HepG2 (cell line): ENCODE results near the gene VAV2. TPM values are rescaled to one million over a fixed set of nuclear protein-coding genes. Genes with fewer than 3 reads are reported as not detected.

Experiments used
- ARNT ChIP-seq: fragments of 450-650 bp; IDR thresholded peaks from 2 replicates; pipeline ENCODE4 v1.6.1; 2017
- CBFB ChIP-seq: sonication (generic); formaldehyde crosslinking; IDR thresholded peaks from 2 replicates; pipeline ENCODE4 v1.4.0; 2020; ENCODE audit warnings: missing genetic modification reagents
- DNMT1 ChIP-seq: sonication (generic); formaldehyde crosslinking; IDR thresholded peaks from 2 replicates; pipeline ENCODE4 v1.5.1; 2020; ENCODE audit warnings: mild to moderate bottlenecking, missing genetic modification reagents
- EP300 ChIP-seq, 3 experiments: sonication (generic) in 1 of 3; formaldehyde crosslinking in 1 of 3; IDR thresholded peaks; 2 replicates each; pipeline versions ENCODE4 v1.5.1 to v1.6.1; 2011 to 2020; ENCODE audit warnings: low read depth in 2 of 3, low read length in 2 of 3, borderline replicate concordance in 1 of 3, improper control_type of control experiment in 1 of 3, mild to moderate bottlenecking in 1 of 3, missing genetic modification reagents in 1 of 3, moderate library complexity in 1 of 3
- GABPB1 ChIP-seq: IDR thresholded peaks from 2 replicates; pipeline ENCODE4 v1.6.1; 2016; ENCODE audit warnings: mild to moderate bottlenecking, missing genetic modification reagents, moderate library complexity, missing compliant biosample characterization
- MIER3 ChIP-seq: IDR thresholded peaks from 2 replicates; pipeline ENCODE4 v1.6.1; 2016; ENCODE audit warnings: missing compliant biosample characterization, borderline replicate concordance
- MTF1 ChIP-seq: sonication (generic); formaldehyde crosslinking; IDR thresholded peaks from 2 replicates; pipeline ENCODE4 v1.5.0; 2020; ENCODE audit warnings: missing genetic modification reagents
- PAXIP1 ChIP-seq: sonication (generic); formaldehyde crosslinking; conservative IDR thresholded peaks from 2 replicates; pipeline ENCODE4 v1.4.0; 2020; ENCODE audit warnings: mild to moderate bottlenecking, missing genetic modification reagents, moderate library complexity
- POLR2G ChIP-seq: fragments of 200-400 bp; formaldehyde crosslinking; IDR thresholded peaks from 2 replicates; pipeline ENCODE4 v1.6.1; 2018; ENCODE audit warnings: mild to moderate bottlenecking, low read depth, low read length, moderate library complexity
- REXO4 ChIP-seq: sonication (generic); formaldehyde crosslinking; IDR thresholded peaks from 2 replicates; pipeline ENCODE4 v1.8.0; 2022; ENCODE audit warnings: missing genetic modification reagents, mild to moderate bottlenecking, borderline replicate concordance
- SIN3A ChIP-seq: IDR thresholded peaks from 2 replicates; pipeline ENCODE4 v1.6.1; 2011; ENCODE audit warnings: low read depth, mild to moderate bottlenecking, control low read depth, low read length, borderline replicate concordance
- TARDBP ChIP-seq: sonication (generic); formaldehyde crosslinking; IDR thresholded peaks from 2 replicates; pipeline ENCODE4 v1.8.0; 2022; ENCODE audit warnings: mild to moderate bottlenecking, missing genetic modification reagents
- ZBTB33 ChIP-seq: sonication (generic); formaldehyde crosslinking; IDR thresholded peaks from 2 replicates; pipeline ENCODE4 v1.4.0; 2020; ENCODE audit warnings: missing genetic modification reagents
- ZNF101 ChIP-seq: sonication (generic); formaldehyde crosslinking; IDR thresholded peaks from 2 replicates; pipeline ENCODE4 v1.4.0; 2020; ENCODE audit warnings: mild to moderate bottlenecking, low read depth, missing genetic modification reagents, borderline replicate concordance
- ZNF441 ChIP-seq: sonication (generic); formaldehyde crosslinking; IDR thresholded peaks from 2 replicates; pipeline ENCODE4 v1.7.0; 2021; ENCODE audit warnings: missing genetic modification reagents, borderline replicate concordance
- ZNF720 ChIP-seq: sonication (generic); formaldehyde crosslinking; IDR thresholded peaks from 2 replicates; pipeline ENCODE4 v1.4.0; 2020; ENCODE audit warnings: missing genetic modification reagents
- ZNF816 ChIP-seq: sonication (generic); formaldehyde crosslinking; IDR thresholded peaks from 2 replicates; pipeline ENCODE4 v1.8.0; 2022; ENCODE audit warnings: missing genetic modification reagents, mild to moderate bottlenecking, borderline replicate concordance
- polyA plus RNA-seq, 8 experiments: library from polyadenylated mRNA; depleted of rRNA in 3 of 8; stranded (reverse) in 7 of 8; unstranded in 1 of 8; fragments of >200 nt; fragmentation: Illumina TruSeq in 4 of 8; extraction: Trizol in 4 of 8; gene quantifications; 2 replicates each; pipeline versions ENCODE4 v1.2.1 to v1.2.3, GENCODE V29; 2011 to 2016; ENCODE audit warnings: low read depth in 4 of 8, missing spikeins in 1 of 8, mixed read lengths in 1 of 8; ENCODE audit not compliant: insufficient read depth in 1 of 8
- total RNA-seq, 5 experiments: library from RNA; depleted of rRNA; stranded (reverse); fragments of >200 nt; fragmentation: Illumina TruSeq; extraction: Trizol; gene quantifications; 2 replicates each; pipeline ENCODE4 v1.2.3, GENCODE V29; 2016; ENCODE audit warnings: low read depth in 1 of 5
- TF ChIP-seq, protein P1 (sequence below): IDR thresholded peaks from 2 replicates; pipeline ENCODE4 v1.6.1; 2012; ENCODE audit warnings: low read depth, low read length, improper control_type of control experiment
- TF ChIP-seq, protein P2 (sequence below): sonication (generic); formaldehyde crosslinking; IDR thresholded peaks from 2 replicates; pipeline ENCODE4 v1.5.1; 2020; ENCODE audit warnings: missing genetic modification reagents, mild to moderate bottlenecking, borderline replicate concordance

The VAV2 gene
- total and polyA plus RNA-seq, 2 of the 13 experiments (the other 11 are each of a cell fraction or from before 2014, with no cell fraction given) = 22.5 to 22.9 TPM

DNA sequence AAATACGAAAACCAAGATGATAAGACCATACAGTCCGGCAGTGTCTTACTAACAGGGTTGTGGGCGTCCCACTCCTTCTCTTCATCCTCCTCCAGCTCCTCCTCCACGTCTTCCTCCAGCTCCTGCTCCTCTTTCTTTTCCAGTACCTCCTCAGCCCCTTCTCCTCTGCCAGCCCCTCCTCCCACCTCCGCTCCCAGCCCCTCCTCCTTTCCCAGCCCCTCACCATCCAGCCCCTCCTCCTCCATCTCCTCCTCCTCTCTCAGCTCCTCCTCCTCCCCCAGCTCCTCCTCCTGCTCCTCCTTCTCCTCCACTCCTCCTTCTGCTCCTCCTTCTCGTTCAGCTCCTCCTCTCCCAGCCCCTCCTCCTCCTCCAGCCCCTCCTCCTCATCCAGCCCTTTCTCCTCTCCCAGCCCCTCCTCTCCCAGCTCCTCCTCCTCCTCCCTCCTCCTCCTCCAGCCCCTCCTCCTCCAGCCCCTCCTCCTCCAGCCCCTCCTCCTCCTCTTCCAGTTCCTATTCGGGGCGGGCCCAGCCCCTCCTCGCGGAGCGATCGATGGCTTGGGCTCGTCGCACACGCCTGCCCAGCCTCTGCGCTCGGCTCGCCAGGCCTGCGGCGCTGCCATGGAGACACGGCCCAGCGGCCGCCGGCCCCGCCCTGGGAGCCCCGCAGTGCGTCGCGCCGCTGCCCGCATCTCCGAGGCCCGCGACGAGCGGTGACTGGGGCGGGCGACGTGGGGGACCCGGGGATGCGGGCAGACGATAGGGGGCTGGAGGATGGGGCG, 32.9 kb upstream of the VAV2 start, which contains the start of gene BRD3OS (continued):
- TF ChIP-seq, protein P1, sequence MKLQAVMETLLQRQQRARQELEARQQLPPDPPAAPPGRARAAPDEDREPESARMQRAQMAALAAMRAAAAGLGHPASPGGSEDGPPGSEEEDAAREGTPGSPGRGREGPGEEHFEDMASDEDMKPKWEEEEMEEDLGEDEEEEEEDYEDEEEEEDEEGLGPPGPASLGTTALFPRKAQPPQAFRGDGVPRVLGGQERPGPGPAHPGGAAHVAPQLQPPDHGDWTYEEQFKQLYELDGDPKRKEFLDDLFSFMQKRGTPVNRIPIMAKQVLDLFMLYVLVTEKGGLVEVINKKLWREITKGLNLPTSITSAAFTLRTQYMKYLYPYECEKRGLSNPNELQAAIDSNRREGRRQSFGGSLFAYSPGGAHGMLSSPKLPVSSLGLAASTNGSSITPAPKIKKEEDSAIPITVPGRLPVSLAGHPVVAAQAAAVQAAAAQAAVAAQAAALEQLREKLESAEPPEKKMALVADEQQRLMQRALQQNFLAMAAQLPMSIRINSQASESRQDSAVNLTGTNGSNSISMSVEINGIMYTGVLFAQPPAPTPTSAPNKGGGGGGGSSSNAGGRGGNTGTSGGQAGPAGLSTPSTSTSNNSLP = peak; percentile 16; the same call in 1 of the 2 replicates
- TF ChIP-seq MTF1 (no peak), CBFB (no peak), DNMT1 (no peak), ZNF101 (CRISPR knock-in tag) (no peak), REXO4 (CRISPR knock-in tag) (no peak), EP300 (IDR thresholded peaks at IDR 0.05; ENCODE audit: low read depth in 2 of 2, low read length in 2 of 2) (no peak; a peak in 1 of 4 replicates), EP300 (CRISPR knock-in tag; IDR thresholded peaks at IDR 0.05; ENCODE audit: borderline replicate concordance) (no peak), POLR2G (0 out of 2 replicates have a peak, but pooled peaks have one; percentile 28), PAXIP1 (CRISPR knock-in tag) (peak; percentile 63), ZNF441 (CRISPR knock-in tag) (peak; percentile 53; the same call in 1 of the 2 replicates), MIER3 (CRISPR knock-in tag) (no peak), SIN3A (peak; percentile 77; the same call in 1 of the 2 replicates), ZNF816 (no peak), TARDBP (peak; percentile 79; the same call in 1 of the 2 replicates), GABPB1 (peak; percentile 47; the same call in 1 of the 2 replicates), ZNF720 (no peak), ARNT (no peak), ZBTB33 (CRISPR knock-in tag) (peak; percentile 13; the same call in 1 of the 2 replicates)
- TF ChIP-seq, protein P2, sequence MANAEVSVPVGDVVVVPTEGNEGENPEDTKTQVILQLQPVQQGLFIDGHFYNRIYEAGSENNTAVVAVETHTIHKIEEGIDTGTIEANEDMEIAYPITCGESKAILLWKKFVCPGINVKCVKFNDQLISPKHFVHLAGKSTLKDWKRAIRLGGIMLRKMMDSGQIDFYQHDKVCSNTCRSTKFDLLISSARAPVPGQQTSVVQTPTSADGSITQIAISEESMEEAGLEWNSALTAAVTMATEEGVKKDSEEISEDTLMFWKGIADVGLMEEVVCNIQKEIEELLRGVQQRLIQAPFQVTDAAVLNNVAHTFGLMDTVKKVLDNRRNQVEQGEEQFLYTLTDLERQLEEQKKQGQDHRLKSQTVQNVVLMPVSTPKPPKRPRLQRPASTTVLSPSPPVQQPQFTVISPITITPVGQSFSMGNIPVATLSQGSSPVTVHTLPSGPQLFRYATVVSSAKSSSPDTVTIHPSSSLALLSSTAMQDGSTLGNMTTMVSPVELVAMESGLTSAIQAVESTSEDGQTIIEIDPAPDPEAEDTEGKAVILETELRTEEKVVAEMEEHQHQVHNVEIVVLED = peak; percentile 90
